ENCODE data around the gene ATP5MC2.

GRCh38 chr12:53625946-53626701, 49.8 kb downstream of the ATP5MC2 start, which contains the start of gene ATF7:
- no peak for TF ChIP-seq EZH2phosphoT487 (IDR thresholded peaks at IDR 0.05; ENCODE audit: insufficient read depth, low read depth)
- TF ChIP-seq EZH2 (IDR thresholded peaks at IDR 0.05; ENCODE audit: insufficient read depth, poor library complexity, severe bottlenecking): no peak
